OCI-LY3 (cell line): ENCODE data around the gene CRIM1.

Source experiments
- H2AFZ ChIP-seq: fragments of 200-600, 300-600 bp; shearing (Covaris generic); 2 replicates; pipeline ENCODE4 v1.6.0; 2014; ENCODE audit warnings: antibody characterized with exemption, low read depth, low read length
- H3K27ac ChIP-seq: fragments of 200-600, 300-600 bp; sonication (generic); 2 replicates; pipeline ENCODE4 v1.5.1; 2014; ENCODE audit warnings: mild to moderate bottlenecking, low read length, moderate library complexity, mixed read lengths
- H3K27me3 ChIP-seq: fragments of 200-600, 300-600 bp; sonication (generic); 2 replicates; pipeline ENCODE4 v1.6.1; 2014; ENCODE audit warnings: low read depth, low read length, mixed read lengths
- H3K36me3 ChIP-seq: fragments of 200-600, 300-600 bp; sonication (generic); replicated peaks from 2 replicates; pipeline ENCODE3; 2014; ENCODE audit warnings: low read depth, low read length, mixed read lengths
- H3K4me1 ChIP-seq: fragments of 300-600, 200-600 bp; sonication (generic); 2 replicates; pipeline ENCODE4 v1.6.1; 2014; ENCODE audit warnings: low read length, mixed read lengths
- H3K4me2 ChIP-seq: fragments of 200-600, 300-600 bp; sonication (generic); 2 replicates; pipeline ENCODE4 v1.6.1; 2014; ENCODE audit warnings: low read length, mixed read lengths
- H3K4me3 ChIP-seq: fragments of 300-600, 200-600 bp; sonication (generic); 2 replicates; pipeline ENCODE4 v1.5.1; 2014; ENCODE audit warnings: antibody characterized with exemption, mild to moderate bottlenecking, low read length, moderate library complexity
- H3K79me2 ChIP-seq: fragments of 300-600, 200-600 bp; shearing (Covaris generic); 2 replicates; pipeline ENCODE4 v1.6.1; 2014; ENCODE audit warnings: mild to moderate bottlenecking, low read length, mixed read lengths
- H3K9ac ChIP-seq: fragments of 300-600, 200-600 bp; shearing (Covaris generic); 2 replicates; pipeline ENCODE4 v1.6.0; 2014; ENCODE audit warnings: mild to moderate bottlenecking, low read length, moderate library complexity
- H3K9me3 ChIP-seq: fragments of 200-600, 300-600 bp; shearing (Covaris generic); 2 replicates; pipeline ENCODE4 v1.6.1; 2014; ENCODE audit warnings: low read length, mixed read lengths; ENCODE audit not compliant: insufficient read depth
- H4K20me1 ChIP-seq: fragments of 200-600, 300-600 bp; sonication (generic); 2 replicates; pipeline ENCODE4 v1.6.1; 2016; ENCODE audit warnings: low read length, mixed read lengths; ENCODE audit not compliant: insufficient read depth
- EZH2phosphoT487 ChIP-seq: fragments of 200-600 bp; shearing (Covaris generic); IDR thresholded peaks from 2 replicates; pipeline ENCODE4 v1.6.1; 2018; ENCODE audit warnings: antibody characterized with exemption, mixed run types, low read depth
- TF ChIP-seq, protein P1 (sequence below): fragments of 200-600, 300-600 bp; sonication (generic); IDR thresholded peaks from 2 replicates; pipeline ENCODE4 v1.5.1; 2014; ENCODE audit warnings: antibody characterized with exemption, low read length, low read depth

The CRIM1 gene

GRCh38 chr2:36476411-36476810, 120.8 kb downstream of the CRIM1 start:
- no peaks in the 10 kb centered on the region for H3K79me2 ChIP-seq
- no peak overlapping the region for H3K4me3 ChIP-seq
- no peak overlapping the region for H2AFZ ChIP-seq
- no peak overlapping the region for H3K4me2 ChIP-seq
- no peaks in the 10 kb centered on the region for H3K4me1 ChIP-seq
- peaks cover 6% of the 10 kb centered on the region; the same call in 1 of the 2 replicates for H3K9me3 ChIP-seq
- H4K20me1 ChIP-seq = no peaks in the 10 kb centered on the region
- H3K27ac ChIP-seq = no peak overlapping the region
- no peaks in the 10 kb centered on the region for H3K36me3 ChIP-seq
- H3K27me3 ChIP-seq = no peaks in the 10 kb centered on the region
- TF ChIP-seq, protein P1, sequence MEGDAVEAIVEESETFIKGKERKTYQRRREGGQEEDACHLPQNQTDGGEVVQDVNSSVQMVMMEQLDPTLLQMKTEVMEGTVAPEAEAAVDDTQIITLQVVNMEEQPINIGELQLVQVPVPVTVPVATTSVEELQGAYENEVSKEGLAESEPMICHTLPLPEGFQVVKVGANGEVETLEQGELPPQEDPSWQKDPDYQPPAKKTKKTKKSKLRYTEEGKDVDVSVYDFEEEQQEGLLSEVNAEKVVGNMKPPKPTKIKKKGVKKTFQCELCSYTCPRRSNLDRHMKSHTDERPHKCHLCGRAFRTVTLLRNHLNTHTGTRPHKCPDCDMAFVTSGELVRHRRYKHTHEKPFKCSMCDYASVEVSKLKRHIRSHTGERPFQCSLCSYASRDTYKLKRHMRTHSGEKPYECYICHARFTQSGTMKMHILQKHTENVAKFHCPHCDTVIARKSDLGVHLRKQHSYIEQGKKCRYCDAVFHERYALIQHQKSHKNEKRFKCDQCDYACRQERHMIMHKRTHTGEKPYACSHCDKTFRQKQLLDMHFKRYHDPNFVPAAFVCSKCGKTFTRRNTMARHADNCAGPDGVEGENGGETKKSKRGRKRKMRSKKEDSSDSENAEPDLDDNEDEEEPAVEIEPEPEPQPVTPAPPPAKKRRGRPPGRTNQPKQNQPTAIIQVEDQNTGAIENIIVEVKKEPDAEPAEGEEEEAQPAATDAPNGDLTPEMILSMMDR = no peak
- TF ChIP-seq EZH2phosphoT487 = no peak
- H3K9ac ChIP-seq = no peak overlapping the region

DNA sequence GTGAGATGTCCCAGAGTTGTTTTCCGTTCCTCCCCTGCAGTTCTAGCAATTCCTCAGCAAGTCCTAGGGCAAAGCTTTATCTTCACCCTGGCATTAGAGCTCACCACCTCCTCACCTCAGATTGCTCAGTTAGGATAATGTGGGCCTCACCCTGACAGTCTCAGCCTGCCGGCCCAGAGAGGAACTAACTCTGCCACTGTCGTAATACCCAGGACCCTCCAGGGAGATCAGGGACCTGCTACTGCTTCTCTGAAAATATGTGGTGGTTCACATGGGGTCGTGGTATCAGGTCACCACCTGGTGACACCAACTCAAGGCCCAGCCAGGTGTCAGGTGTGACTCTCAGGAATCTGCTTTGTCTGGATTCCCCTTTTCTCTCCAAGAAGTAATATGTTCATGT, 121.7 kb downstream of the CRIM1 start:
- H3K4me2 ChIP-seq = no peak overlapping the region
- H3K27ac ChIP-seq = no peak overlapping the region
- H3K4me3 ChIP-seq = no peak overlapping the region
- no peaks in the 10 kb centered on the region for H3K36me3 ChIP-seq
- no peak overlapping the region for H3K9ac ChIP-seq
- no peak overlapping the region for H2AFZ ChIP-seq
- no peaks in the 10 kb centered on the region; the same call in 1 of the 2 replicates for H3K27me3 ChIP-seq
- no peaks in the 10 kb centered on the region for H3K79me2 ChIP-seq
- peaks cover 6% of the 10 kb centered on the region; the same call in 1 of the 2 replicates for H3K9me3 ChIP-seq
- no peaks in the 10 kb centered on the region for H4K20me1 ChIP-seq
- TF ChIP-seq EZH2phosphoT487 = no peak
- TF ChIP-seq, protein P1 = no peak
- H3K4me1 ChIP-seq = no peaks in the 10 kb centered on the region

GRCh38 chr2:36477746-36478145, 122.2 kb downstream of the CRIM1 start:
- Histone ChIP-seq H2AFZ (no peak overlapping the region), H3K9ac (no peak overlapping the region), H3K4me3 (no peak overlapping the region), H3K4me2 (no peak overlapping the region), H4K20me1 (no peaks in the 10 kb centered on the region), H3K27ac (no peak overlapping the region), H3K79me2 (no peaks in the 10 kb centered on the region), H3K4me1 (no peaks in the 10 kb centered on the region), H3K9me3 (peaks cover 6% of the 10 kb centered on the region; the same call in 1 of the 2 replicates), H3K36me3 (no peaks in the 10 kb centered on the region), H3K27me3 (no peaks in the 10 kb centered on the region; the same call in 1 of the 2 replicates)
- TF ChIP-seq, protein P1 = no peak
- TF ChIP-seq EZH2phosphoT487 = no peak

GRCh38 chr2:36478332-36478738, 122.8 kb downstream of the CRIM1 start:
- Histone ChIP-seq H3K4me2 (no peak overlapping the region), H3K79me2 (no peaks in the 10 kb centered on the region), H2AFZ (no peak overlapping the region), H3K4me3 (no peak overlapping the region), H3K4me1 (no peaks in the 10 kb centered on the region), H3K27me3 (no peaks in the 10 kb centered on the region; the same call in 1 of the 2 replicates), H3K9ac (no peak overlapping the region), H3K36me3 (no peaks in the 10 kb centered on the region), H4K20me1 (no peaks in the 10 kb centered on the region), H3K9me3 (peaks cover 6% of the 10 kb centered on the region; the same call in 1 of the 2 replicates), H3K27ac (no peak overlapping the region)
- TF ChIP-seq, protein P1 = no peak
- TF ChIP-seq EZH2phosphoT487 = no peak
